Heart left ventricle (tissue), 16 donors: ENCODE results near the gene C17orf100. TPM values are rescaled to one million over a fixed set of nuclear protein-coding genes. Genes with fewer than 3 reads are reported as not detected.

Experiments used
- ATAC-seq, 4 donors: fragments of 200-7000 bp; cut with Tn5 transposase; one replicate each; pipeline ENCODE4 v1.9.1; 2020 to 2022; ENCODE audit warnings: moderate library complexity in 4 of 4, mild to moderate bottlenecking in 3 of 4, moderate number of reproducible peaks in 1 of 4
- DNase-seq, 5 donors: peaks; one replicate each; pipeline ENCODE4 v3.0.0-alpha.2; 2020
- H3K27ac ChIP-seq, 12 donors: fragments of 200-600 bp; sonication (generic) in 4 of 12; one replicate each; pipeline versions ENCODE4 v1.5.0 to v1.8.0; 2016 to 2022; ENCODE audit warnings: mild to moderate bottlenecking in 2 of 12
- H3K27me3 ChIP-seq, 9 donors: fragments of 200-600 bp; sonication (generic) in 2 of 9; one replicate each; pipeline versions ENCODE4 v1.5.1 to v1.8.0; 2016 to 2022; ENCODE audit warnings: mild to moderate bottlenecking in 3 of 9
- H3K36me3 ChIP-seq, 9 donors: fragments of 200-600 bp; sonication (generic) in 2 of 9; one replicate each; pipeline versions ENCODE4 v1.5.0 to v1.8.0; 2018 to 2022; ENCODE audit warnings: mild to moderate bottlenecking in 2 of 9
- H3K4me1 ChIP-seq, 12 donors: fragments of 200-600 bp; sonication (generic) in 4 of 12; one replicate each; pipeline versions ENCODE4 v1.5.0 to v1.8.0; 2016 to 2022; ENCODE audit warnings: mild to moderate bottlenecking in 3 of 12
- H3K4me3 ChIP-seq, 12 donors: fragments of 200-600 bp; sonication (generic) in 4 of 12; one replicate each; pipeline versions ENCODE4 v1.5.0 to v1.8.0; 2017 to 2022; ENCODE audit warnings: mild to moderate bottlenecking in 9 of 12, moderate library complexity in 4 of 12
- H3K9me3 ChIP-seq, 12 donors: fragments of 200-600 bp; sonication (generic) in 4 of 12; one replicate each; pipeline versions ENCODE4 v1.5.0 to v1.8.0; 2016 to 2022; ENCODE audit warnings: mild to moderate bottlenecking in 1 of 12
- POLR2A ChIP-seq, 2 donors: fragments of 450-650 bp; IDR thresholded peaks; one replicate each; pipeline ENCODE4 v1.6.1; 2017; ENCODE audit warnings: antibody characterized with exemption in 2 of 2, mild to moderate bottlenecking in 2 of 2, moderate library complexity in 2 of 2
- WGBS, 4 donors: extraction: QIAGEN DNeasy Blood & Tissue Kit in 2 of 4; methylation state at CpG; one replicate each; pipeline versions ENCODE4 v1.1.5 to v1.1.7; 2013 to 2018; 5-methylcytosine and 5-hydroxymethylcytosine counted together
- intact Hi-C, 10 donors: fragments of 100-400 bp; cut with DNase I; formaldehyde crosslinking; loops; one replicate each; pipeline versions ENCODE4 v1.11.1 to v1.14.2; 2022
- polyA plus RNA-seq, 2 donors: library from polyadenylated mRNA; stranded (reverse); fragments of 200-250 nt; gene quantifications; one replicate each; pipeline ENCODE4 v1.2.3, GENCODE V29; 2013
- total RNA-seq, 9 donors: library from RNA; depleted of rRNA in 2 of 9; stranded (reverse); fragments of >200 nt in 2 of 9; fragmentation: NEBNext Ultra II Directional in 3 of 9; extraction: Animal tissue kit (Norgen Biotek cat#: 25700) in 3 of 9; gene quantifications; one replicate each; pipeline versions ENCODE4 v1.1.0 to v1.2.4, GENCODE V29; 2016 to 2023
- TF ChIP-seq, protein P1 (sequence below), 12 donors: fragments of 200-600 bp; sonication (generic) in 4 of 12; IDR thresholded peaks; one replicate each; pipeline versions ENCODE4 v1.5.0 to v1.8.0; 2018 to 2022; ENCODE audit warnings: antibody characterized with exemption in 12 of 12, mild to moderate bottlenecking in 5 of 12
- donor health status: ischemic (EF 13 %, LVEDD 7.1; RV severe dilation, severe dysfunction).
- donor health status: healthy with polysubstance abuse.
- donor health status: DM: no; HTN: yes; CAD: no.
- donor health status: DM: no; HTN: no; CAD: no.
- donor health status: ischemic (EF 25% LVEDD 6.9; RV normal size, moderate dysfunction).
- donor health status: ischemic (EF 25% LVEDD 5.7; RV mildly dilated, moderate dysfunction).
- donor health status: healthy.
- donor health status: DM: yes; HTN: yes; CAD: no.
- donor health status: ischemic (EF 35%, LVEDD 5.7; RV mildly dilated, moderate dysfunction).
- donor health status: nonischemic (EF 11% LVEDD 7.7; RV severe dilation, severe dysfunction).
- donor health status: DM: yes; HTN: yes; CAD: no.
- donor health status: PGD.
- donor health status: ischemic (EF 29% LVEDD 5.4; RV normal size, mild dysfunction).
- donor health status: nonischemic (EF 23%, LVEDD 6.1; RV moderate dilation, normal function).

The C17orf100 gene
- total and polyA plus RNA-seq, 11 donors = 0.30 to 0.86 (median 0.59) TPM

- intact Hi-C loops = no loop called here
- no peak for ATAC-seq
These were observed 25.2 kb downstream of the C17orf100 start for GRCh38 chr17:6676802-6677157.

GRCh38 chr17:6677158-6677831, 25.7 kb downstream of the C17orf100 start:
- Histone ChIP-seq H3K9me3 (no peaks in the 10 kb centered on the region), H3K36me3 (no peaks in the 10 kb centered on the region), H3K27ac (no peak overlapping the region), H3K4me3 (no peak overlapping the region), H3K27me3 (peaks cover 0 to 39% (median 5%) of the 10 kb centered on the region in 9 donors), H3K4me1 (no peaks in the 10 kb centered on the region)
- WGBS, 4 donors = 63 to 67% (median 66%) methylated on average over 11 to 16 of the region's 16 CpGs
- DNase-seq (no peak), ATAC-seq (no peak)
- TF ChIP-seq POLR2A (IDR thresholded peaks at IDR 0.05) = no peak
- intact Hi-C loops = no loop called here

More at GRCh38 chr17:6676802-6677157, 25.2 kb downstream of the C17orf100 start:
- 62 to 78% (median 68%) methylated on average over 6 of the region's 6 CpGs for WGBS, 4 donors
- DNase-seq = no peak
- H3K27me3 ChIP-seq = peaks cover 0 to 39% (median 5%) of the 10 kb centered on the region in 9 donors
- TF ChIP-seq, protein P1, sequence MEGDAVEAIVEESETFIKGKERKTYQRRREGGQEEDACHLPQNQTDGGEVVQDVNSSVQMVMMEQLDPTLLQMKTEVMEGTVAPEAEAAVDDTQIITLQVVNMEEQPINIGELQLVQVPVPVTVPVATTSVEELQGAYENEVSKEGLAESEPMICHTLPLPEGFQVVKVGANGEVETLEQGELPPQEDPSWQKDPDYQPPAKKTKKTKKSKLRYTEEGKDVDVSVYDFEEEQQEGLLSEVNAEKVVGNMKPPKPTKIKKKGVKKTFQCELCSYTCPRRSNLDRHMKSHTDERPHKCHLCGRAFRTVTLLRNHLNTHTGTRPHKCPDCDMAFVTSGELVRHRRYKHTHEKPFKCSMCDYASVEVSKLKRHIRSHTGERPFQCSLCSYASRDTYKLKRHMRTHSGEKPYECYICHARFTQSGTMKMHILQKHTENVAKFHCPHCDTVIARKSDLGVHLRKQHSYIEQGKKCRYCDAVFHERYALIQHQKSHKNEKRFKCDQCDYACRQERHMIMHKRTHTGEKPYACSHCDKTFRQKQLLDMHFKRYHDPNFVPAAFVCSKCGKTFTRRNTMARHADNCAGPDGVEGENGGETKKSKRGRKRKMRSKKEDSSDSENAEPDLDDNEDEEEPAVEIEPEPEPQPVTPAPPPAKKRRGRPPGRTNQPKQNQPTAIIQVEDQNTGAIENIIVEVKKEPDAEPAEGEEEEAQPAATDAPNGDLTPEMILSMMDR (IDR thresholded peaks at IDR 0.05) = no peak
- TF ChIP-seq POLR2A (IDR thresholded peaks at IDR 0.05) = no peak
- H3K9me3 ChIP-seq = no peaks in the 10 kb centered on the region
- no peak overlapping the region for H3K27ac ChIP-seq
- H3K4me3 ChIP-seq = no peak overlapping the region
- no peaks in the 10 kb centered on the region for H3K4me1 ChIP-seq
- H3K36me3 ChIP-seq = no peaks in the 10 kb centered on the region

DNA sequence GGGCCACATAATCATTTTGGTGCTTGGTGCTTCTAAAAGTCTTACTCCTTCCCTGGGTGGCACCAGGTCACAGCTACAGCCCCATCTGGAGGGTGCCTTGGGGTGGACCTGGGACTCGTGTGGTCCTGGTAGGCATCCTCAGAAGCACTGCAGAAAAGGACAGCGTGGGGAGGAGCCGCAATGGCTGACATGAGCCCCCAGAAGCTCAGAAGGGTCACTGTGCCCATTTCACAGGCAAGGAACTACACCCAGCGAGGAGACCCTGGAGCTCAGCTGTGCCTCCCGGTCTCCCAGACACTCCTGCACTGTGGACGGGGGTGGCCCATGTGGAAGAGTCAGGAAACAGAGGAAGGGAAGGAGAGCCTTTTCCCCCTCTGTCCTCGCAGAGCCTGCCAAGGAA, 26.4 kb downstream of the C17orf100 start:
- intact Hi-C loops = no loop called here
- WGBS, 4 donors = 62 to 68% (median 66%) methylated on average over 6 to 7 of the region's 7 CpGs
- H3K4me1 ChIP-seq = no peaks in the 10 kb centered on the region
- DNase-seq (no peak), ATAC-seq (no peak)
- no peak overlapping the region for H3K4me3 ChIP-seq
- H3K27me3 ChIP-seq = peaks cover 0 to 37% (median 5%) of the 10 kb centered on the region in 9 donors
- no peak overlapping the region for H3K27ac ChIP-seq
- TF ChIP-seq, protein P1 (IDR thresholded peaks at IDR 0.05) = no peak
- TF ChIP-seq POLR2A (IDR thresholded peaks at IDR 0.05) = no peak
- no peaks in the 10 kb centered on the region for H3K9me3 ChIP-seq
- no peaks in the 10 kb centered on the region for H3K36me3 ChIP-seq

- H3K27me3 ChIP-seq = peaks cover 0 to 29% (median 5%) of the 10 kb centered on the region in 9 donors
- 78 to 81% (median 79%) methylated on average over 6 of the region's 6 CpGs for WGBS, 4 donors
- intact Hi-C loops = no loop called here
These were observed 27.7 kb downstream of the C17orf100 start for GRCh38 chr17:6679241-6679640.

More at GRCh38 chr17:6679241-6679640, 27.7 kb downstream of the C17orf100 start:
- H3K36me3 ChIP-seq = no peaks in the 10 kb centered on the region
- H3K4me3 ChIP-seq = no peak overlapping the region
- DNase-seq (no peak), ATAC-seq (no peak)
- no peak for TF ChIP-seq POLR2A (IDR thresholded peaks at IDR 0.05)
- TF ChIP-seq, protein P1 (IDR thresholded peaks at IDR 0.05) = no peak
- H3K4me1 ChIP-seq = no peaks in the 10 kb centered on the region
- no peaks in the 10 kb centered on the region for H3K9me3 ChIP-seq
- no peak overlapping the region for H3K27ac ChIP-seq
